Measurements from ENCODE around the gene SRRT. TPM values are rescaled to one million over a fixed set of nuclear protein-coding genes. Genes with fewer than 3 reads are reported as not detected.

The SRRT gene
- total RNA-seq, 1 donor from 2014 or later = 83.3 TPM

- no peak overlapping the region for H3K4me3 ChIP-seq (ENCODE audit: low read depth, low read length)
- no peak for TF ChIP-seq CTCF (conservative IDR thresholded peaks at IDR 0.05; ENCODE audit: low read depth, low read length)
- no peak for DNase-seq (ENCODE audit: low read depth)
These were observed 7.3 kb downstream of the SRRT start for GRCh38 chr7:100882201-100882600.

- no peak overlapping the region for H3K4me3 ChIP-seq (ENCODE audit: low read depth, low read length)
- no peak for TF ChIP-seq CTCF (conservative IDR thresholded peaks at IDR 0.05; ENCODE audit: low read depth, low read length)
- no peak for DNase-seq (ENCODE audit: low read depth)
These were observed 8.1 kb downstream of the SRRT start for GRCh38 chr7:100882785-100883526.

GRCh38 chr7:100884736-100885439 lies 10.0 kb downstream of the SRRT start:
- DNase-seq (ENCODE audit: low read depth) = no peak
- TF ChIP-seq CTCF (conservative IDR thresholded peaks at IDR 0.05; ENCODE audit: low read depth, low read length) = no peak
- H3K4me3 ChIP-seq (ENCODE audit: low read depth, low read length) = no peak overlapping the region

- H3K4me3 ChIP-seq (ENCODE audit: low read depth, low read length) = no peak overlapping the region
- TF ChIP-seq CTCF (conservative IDR thresholded peaks at IDR 0.05; ENCODE audit: low read depth, low read length) = no peak
- DNase-seq (ENCODE audit: low read depth) = no peak
These were observed 10.7 kb downstream of the SRRT start for GRCh38 chr7:100885440-100886141.

- no peak for TF ChIP-seq CTCF (conservative IDR thresholded peaks at IDR 0.05; ENCODE audit: low read depth, low read length)
- no peak for DNase-seq (ENCODE audit: low read depth)
- no peak overlapping the region for H3K4me3 ChIP-seq (ENCODE audit: low read depth, low read length)
These were observed 11.4 kb downstream of the SRRT start for GRCh38 chr7:100886142-100886935.

GRCh38 chr7:100886936-100887515 lies 12.1 kb downstream of the SRRT start:
- TF ChIP-seq CTCF (conservative IDR thresholded peaks at IDR 0.05; ENCODE audit: low read depth, low read length) = no peak
- H3K4me3 ChIP-seq (ENCODE audit: low read depth, low read length) = no peak overlapping the region
- DNase-seq (ENCODE audit: low read depth) = no peak

All from epithelial cell of proximal tubule (primary cell).